Mesendoderm (in vitro differentiated cells): Measurements from ENCODE around the gene PKN2.
A peak's percentile ranks its signal among the peaks of the same experiment; 100 is the strongest.

ENCODE experiments used
- DNase-seq: peaks from one replicate; pipeline ENCODE4 v3.0.0; 2013
- H2AK5ac ChIP-seq: 2 replicates; pipeline ENCODE4 v1.6.1; 2013; ENCODE audit warnings: low read length, inconsistent platforms
- H2BK120ac ChIP-seq: 2 replicates; pipeline ENCODE4 v1.6.1; 2013; ENCODE audit warnings: low read depth, mild to moderate bottlenecking, low read length, moderate library complexity, mixed read lengths
- H2BK15ac ChIP-seq: replicated peaks from 2 replicates; pipeline ENCODE4 v1.6.1; 2013; ENCODE audit warnings: low read depth, mild to moderate bottlenecking, moderate library complexity
- H2BK5ac ChIP-seq: 2 replicates; pipeline ENCODE4 v1.6.1; 2013; ENCODE audit warnings: low read length, inconsistent platforms
- H3K18ac ChIP-seq: 2 replicates; pipeline ENCODE4 v1.6.1; 2013; ENCODE audit warnings: mild to moderate bottlenecking, low read length, mixed read lengths
- H3K23ac ChIP-seq: one replicate; pipeline ENCODE4 v1.6.1; 2013; ENCODE audit warnings: low read length
- H3K27ac ChIP-seq: 2 replicates; pipeline ENCODE4 v1.5.1; 2013; ENCODE audit warnings: low read depth, mild to moderate bottlenecking, inconsistent platforms, low read length, moderate library complexity
- H3K27me3 ChIP-seq: 2 replicates; pipeline ENCODE4 v1.6.1; 2013; ENCODE audit warnings: low read length, control low read depth, mild to moderate bottlenecking, inconsistent platforms; ENCODE audit not compliant: insufficient read depth, poor library complexity
- H3K36me3 ChIP-seq: 2 replicates; pipeline ENCODE4 v1.6.1; 2013; ENCODE audit warnings: low read length, inconsistent platforms; ENCODE audit not compliant: control insufficient read depth, insufficient read depth
- H3K4ac ChIP-seq: one replicate; pipeline ENCODE4 v1.6.1; 2013; ENCODE audit warnings: low read depth, mild to moderate bottlenecking, low read length, moderate library complexity
- H3K4me1 ChIP-seq: 2 replicates; pipeline ENCODE4 v1.6.1; 2013; ENCODE audit warnings: low read depth, low read length, inconsistent platforms; ENCODE audit not compliant: control insufficient read depth
- H3K4me2 ChIP-seq: 2 replicates; pipeline ENCODE4 v1.6.1; 2013; ENCODE audit warnings: low read length
- H3K4me3 ChIP-seq: 2 replicates; pipeline ENCODE4 v1.5.1; 2013; ENCODE audit warnings: mild to moderate bottlenecking, low read length
- H3K56ac ChIP-seq: one replicate; pipeline ENCODE4 v1.6.1; 2013; ENCODE audit warnings: low read length
- H3K79me1 ChIP-seq: 2 replicates; pipeline ENCODE4 v1.6.1; 2013; ENCODE audit warnings: low read length, inconsistent platforms
- H3K79me2 ChIP-seq: 2 replicates; pipeline ENCODE4 v1.6.1; 2013; ENCODE audit warnings: mild to moderate bottlenecking, low read length; ENCODE audit not compliant: control insufficient read depth, insufficient read depth
- H3K9ac ChIP-seq: 2 replicates; pipeline ENCODE4 v1.6.1; 2013; ENCODE audit warnings: low read length, inconsistent platforms
- H4K5ac ChIP-seq: one replicate; pipeline ENCODE4 v1.6.1; 2013; ENCODE audit warnings: low read length
- H4K8ac ChIP-seq: one replicate; pipeline ENCODE4 v1.6.1; 2013; ENCODE audit warnings: low read depth, mild to moderate bottlenecking, control low read depth, low read length, moderate library complexity
- WGBS: extraction: QIAGEN DNeasy Blood & Tissue Kit; methylation state at CpG from one replicate; pipeline ENCODE4 v1.1.7; 2013; ENCODE audit warnings: low lambda C conversion rate, missing lambda C conversion rate; ENCODE audit not compliant: insufficient coverage; ENCODE audit errors: extremely low coverage; 5-methylcytosine and 5-hydroxymethylcytosine counted together

The PKN2 gene

DNA sequence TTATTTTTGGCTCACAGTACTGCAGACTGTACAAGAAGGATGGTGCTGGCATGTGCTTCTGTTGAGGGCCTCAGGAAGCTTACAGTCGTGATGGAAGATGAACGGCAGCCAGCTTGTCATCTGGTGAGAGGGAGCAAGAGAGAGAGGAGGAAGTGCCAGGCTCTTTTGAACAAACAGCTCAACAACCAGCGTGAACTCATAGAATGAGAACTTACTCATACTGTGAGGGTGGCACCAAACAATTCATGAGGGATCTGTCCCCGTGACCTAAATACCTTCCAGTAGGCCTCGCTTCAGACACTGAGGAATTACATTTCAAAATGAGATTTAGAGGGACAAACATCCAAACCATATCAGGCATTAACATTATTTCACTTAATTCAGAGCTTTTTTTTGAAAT lies 84.7 kb downstream of the PKN2 start:
- Histone ChIP-seq H3K27me3 (no peaks in the 10 kb centered on the region), H4K8ac (no peak overlapping the region), H4K5ac (no peak overlapping the region), H3K4ac (no peak overlapping the region), H3K27ac (no peak overlapping the region), H2BK120ac (no peak overlapping the region), H2AK5ac (no peak overlapping the region), H3K4me2 (no peak overlapping the region), H3K56ac (no peak overlapping the region), H2BK5ac (no peak overlapping the region), H3K9ac (no peak overlapping the region), H3K23ac (no peak overlapping the region), H3K4me1 (no peaks in the 10 kb centered on the region), H3K4me3 (no peak overlapping the region), H3K79me1 (no peaks in the 10 kb centered on the region), H3K18ac (no peak overlapping the region), H3K79me2 (peaks cover 2% of the 10 kb centered on the region), H3K36me3 (no peaks in the 10 kb centered on the region), H2BK15ac (no peak overlapping the region)
- no peak for DNase-seq
- WGBS = no CpG with 5 or more reads among the region's 5 CpGs

DNA sequence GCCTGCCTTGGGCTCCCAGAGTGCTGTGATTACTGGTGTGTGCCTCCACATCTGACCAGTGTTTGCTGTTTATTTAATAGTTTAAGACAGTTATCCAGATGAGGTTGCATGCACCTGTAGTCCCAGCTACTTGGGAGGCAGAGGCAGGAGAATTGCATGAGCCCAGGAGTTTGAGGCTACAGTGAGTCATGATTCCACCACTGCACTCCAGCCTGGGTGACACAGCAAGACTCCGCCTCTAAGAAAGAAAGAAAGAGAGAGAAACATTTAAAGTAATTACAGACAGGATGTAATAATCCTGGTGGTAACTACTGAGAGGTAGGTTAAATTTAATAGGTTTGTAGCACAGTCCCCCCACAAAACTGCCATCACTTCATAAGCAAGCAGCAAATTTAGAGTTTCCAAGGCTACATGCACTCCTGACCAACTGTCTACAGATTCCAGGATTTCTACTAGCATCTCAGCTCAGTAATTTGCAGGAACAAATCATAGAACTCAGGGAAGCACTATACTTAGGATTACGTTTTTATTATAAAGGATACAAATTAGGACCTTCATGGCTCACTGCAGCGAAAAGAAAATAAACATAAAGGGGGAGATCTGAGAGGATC lies 89.6 kb downstream of the PKN2 start:
- H3K4me3 ChIP-seq = no peak overlapping the region
- H2BK120ac ChIP-seq = no peak overlapping the region
- no peak overlapping the region for H3K4me2 ChIP-seq
- H2BK5ac ChIP-seq = no peak overlapping the region
- no peak overlapping the region for H2AK5ac ChIP-seq
- no peak overlapping the region for H3K23ac ChIP-seq
- no peak overlapping the region for H3K27ac ChIP-seq
- DNase-seq = peak; percentile 65
- H4K8ac ChIP-seq = no peak overlapping the region
- no peak overlapping the region for H3K18ac ChIP-seq
- no peaks in the 10 kb centered on the region for H3K79me2 ChIP-seq
- no peaks in the 10 kb centered on the region for H3K4me1 ChIP-seq
- H3K79me1 ChIP-seq = no peaks in the 10 kb centered on the region
- no peak overlapping the region for H4K5ac ChIP-seq
- no peak overlapping the region for H3K56ac ChIP-seq
- H3K27me3 ChIP-seq = no peaks in the 10 kb centered on the region
- H3K36me3 ChIP-seq = no peaks in the 10 kb centered on the region
- H3K4ac ChIP-seq = no peak overlapping the region
- no peak overlapping the region for H3K9ac ChIP-seq
- WGBS = no CpG with 5 or more reads among the region's 3 CpGs
- H2BK15ac ChIP-seq = no peak overlapping the region

DNA sequence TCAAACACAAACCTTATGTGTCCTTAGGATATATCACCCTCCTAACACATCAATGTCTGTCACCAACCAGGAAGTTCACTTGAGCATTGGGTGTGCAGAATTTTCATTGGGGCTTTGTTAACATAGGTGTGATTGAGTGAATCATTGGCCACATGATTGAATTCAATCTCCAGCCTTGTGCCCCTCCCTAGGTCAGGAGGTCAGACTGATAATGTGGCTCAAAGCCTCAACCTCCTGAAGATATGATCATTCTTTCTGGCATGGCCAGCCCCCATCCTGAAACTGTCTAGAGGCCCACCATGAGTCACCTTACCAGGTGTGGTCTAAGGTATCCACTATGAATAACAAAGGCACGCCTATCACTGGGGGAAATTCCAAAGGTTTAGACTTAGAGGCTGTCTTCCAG lies 90.1 kb downstream of the PKN2 start:
- H3K4me2 ChIP-seq = no peak overlapping the region
- no peak overlapping the region for H3K18ac ChIP-seq
- no peak overlapping the region for H2BK15ac ChIP-seq
- no peaks in the 10 kb centered on the region for H3K79me2 ChIP-seq
- no peaks in the 10 kb centered on the region for H3K79me1 ChIP-seq
- no peak overlapping the region for H3K9ac ChIP-seq
- H2BK120ac ChIP-seq = no peak overlapping the region
- no peak overlapping the region for H2AK5ac ChIP-seq
- H3K27ac ChIP-seq = no peak overlapping the region
- no peak overlapping the region for H3K4me3 ChIP-seq
- H3K4me1 ChIP-seq = no peaks in the 10 kb centered on the region
- H3K36me3 ChIP-seq = no peaks in the 10 kb centered on the region
- H3K4ac ChIP-seq = no peak overlapping the region
- WGBS = no CpG with 5 or more reads among the region's 1 CpG
- no peak overlapping the region for H3K23ac ChIP-seq
- H4K8ac ChIP-seq = no peak overlapping the region
- H3K56ac ChIP-seq = no peak overlapping the region
- DNase-seq = peak; percentile 92
- H3K27me3 ChIP-seq = no peaks in the 10 kb centered on the region
- no peak overlapping the region for H4K5ac ChIP-seq
- H2BK5ac ChIP-seq = no peak overlapping the region

DNA sequence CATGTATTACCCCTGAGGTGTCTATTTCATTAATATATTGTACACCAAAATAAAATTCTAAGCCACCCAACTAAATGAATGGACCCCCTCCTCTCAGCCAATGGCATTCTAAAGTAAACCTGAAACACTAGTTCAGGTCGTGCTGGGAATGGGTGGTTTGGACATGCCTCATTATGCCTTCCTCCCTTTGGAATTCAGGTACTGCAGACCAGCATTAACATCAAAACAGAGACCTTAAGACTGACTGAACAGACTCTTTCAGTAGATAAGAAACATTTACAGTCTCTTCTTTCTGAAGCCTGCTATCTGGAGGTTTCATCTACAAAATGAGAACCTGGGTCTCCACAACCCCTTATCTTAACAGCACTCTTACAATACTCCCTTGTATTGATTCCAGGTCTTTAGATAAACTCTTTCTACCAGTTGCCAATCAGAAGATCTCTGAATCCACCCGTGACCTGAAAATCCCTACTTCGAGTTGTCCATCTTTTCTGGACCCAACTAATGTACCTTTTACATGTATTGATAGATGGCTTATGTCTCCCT lies 93.6 kb downstream of the PKN2 start:
- H3K27ac ChIP-seq = peak overlapping the region; percentile 5
- no peak overlapping the region for H2AK5ac ChIP-seq
- no peak overlapping the region for H3K4ac ChIP-seq
- H3K79me2 ChIP-seq = no peaks in the 10 kb centered on the region
- no peaks in the 10 kb centered on the region for H3K79me1 ChIP-seq
- H2BK120ac ChIP-seq = no peak overlapping the region
- no peaks in the 10 kb centered on the region for H3K27me3 ChIP-seq
- no peak overlapping the region for H3K4me2 ChIP-seq
- H3K23ac ChIP-seq = no peak overlapping the region
- H3K4me3 ChIP-seq = no peak overlapping the region
- no peak overlapping the region for H3K56ac ChIP-seq
- H4K5ac ChIP-seq = no peak overlapping the region
- H3K36me3 ChIP-seq = no peaks in the 10 kb centered on the region
- no peak overlapping the region for H2BK5ac ChIP-seq
- H4K8ac ChIP-seq = no peak overlapping the region
- H3K4me1 ChIP-seq = no peaks in the 10 kb centered on the region
- no peak overlapping the region for H2BK15ac ChIP-seq
- peak overlapping the region; percentile 39 for H3K18ac ChIP-seq
- no CpG with 5 or more reads among the region's 3 CpGs for WGBS
- peak; percentile 62 for DNase-seq
- no peak overlapping the region for H3K9ac ChIP-seq

DNA sequence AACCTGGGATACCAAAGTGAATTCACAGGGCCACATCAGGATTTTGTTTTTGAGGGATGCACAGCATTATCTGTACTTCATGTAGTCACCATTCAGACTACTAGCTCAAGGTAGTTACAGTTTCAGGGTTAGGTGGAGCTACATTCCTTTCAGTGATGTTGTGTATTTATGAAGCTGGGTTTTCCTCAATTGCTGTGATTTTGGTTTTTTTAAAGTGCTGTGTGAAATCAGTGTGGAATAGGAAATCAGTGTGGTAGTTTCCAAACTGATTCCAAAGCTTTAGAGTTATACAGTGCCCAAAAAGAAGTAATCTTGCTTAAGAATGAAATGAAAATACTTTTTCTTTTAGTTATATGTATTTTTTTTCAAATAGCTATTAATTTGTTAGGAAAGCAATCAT lies 95.8 kb downstream of the PKN2 start:
- Histone ChIP-seq H3K9ac (no peak overlapping the region), H3K79me2 (no peaks in the 10 kb centered on the region), H4K5ac (no peak overlapping the region), H3K23ac (no peak overlapping the region), H3K56ac (no peak overlapping the region), H2BK5ac (no peak overlapping the region), H2AK5ac (no peak overlapping the region), H3K36me3 (no peaks in the 10 kb centered on the region), H3K27me3 (no peaks in the 10 kb centered on the region), H3K4ac (no peak overlapping the region), H3K4me2 (no peak overlapping the region), H3K4me1 (no peaks in the 10 kb centered on the region), H4K8ac (no peak overlapping the region), H2BK15ac (no peak overlapping the region), H2BK120ac (no peak overlapping the region), H3K79me1 (no peaks in the 10 kb centered on the region), H3K18ac (no peak overlapping the region), H3K4me3 (no peak overlapping the region), H3K27ac (no peak overlapping the region)
- no peak for DNase-seq

DNA sequence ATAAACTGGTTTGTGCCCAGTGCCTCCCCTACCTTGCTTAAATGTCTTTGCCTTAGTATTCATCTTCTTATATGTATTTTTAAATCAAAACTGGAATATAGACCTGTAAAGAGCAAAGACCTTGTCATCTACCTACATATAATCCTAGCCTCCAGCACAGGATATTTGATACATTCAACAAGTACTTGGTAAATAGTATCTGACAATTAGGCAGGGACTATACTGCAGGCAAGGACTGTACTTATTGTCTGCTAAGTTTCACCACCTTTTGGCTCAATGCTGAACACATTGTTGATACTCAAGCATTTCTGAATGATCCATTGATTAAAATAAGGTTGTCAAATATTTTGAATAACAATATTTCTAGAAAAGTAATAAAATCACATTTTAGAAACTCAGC lies 96.4 kb downstream of the PKN2 start:
- H3K4ac ChIP-seq = no peak overlapping the region
- no peak overlapping the region for H2BK5ac ChIP-seq
- no peak overlapping the region for H3K23ac ChIP-seq
- no peak for DNase-seq
- H2AK5ac ChIP-seq = no peak overlapping the region
- no peak overlapping the region for H4K8ac ChIP-seq
- no peak overlapping the region for H2BK120ac ChIP-seq
- H3K27ac ChIP-seq = no peak overlapping the region
- H3K36me3 ChIP-seq = no peaks in the 10 kb centered on the region
- H3K79me2 ChIP-seq = no peaks in the 10 kb centered on the region
- no peaks in the 10 kb centered on the region for H3K4me1 ChIP-seq
- H3K18ac ChIP-seq = no peak overlapping the region
- no peak overlapping the region for H2BK15ac ChIP-seq
- no peak overlapping the region for H4K5ac ChIP-seq
- H3K4me2 ChIP-seq = no peak overlapping the region
- H3K79me1 ChIP-seq = no peaks in the 10 kb centered on the region
- no peak overlapping the region for H3K9ac ChIP-seq
- no peak overlapping the region for H3K4me3 ChIP-seq
- no peak overlapping the region for H3K56ac ChIP-seq
- H3K27me3 ChIP-seq = no peaks in the 10 kb centered on the region
